ENCODE results near the gene JAG1.

The JAG1 gene

GRCh38 chr20:10701607-10702006, 27.8 kb upstream of the JAG1 start:
- DNase-seq (ENCODE audit: extremely low spot score, insufficient read length, low read depth) (no peak), FAIRE-seq (no peak)

DNA sequence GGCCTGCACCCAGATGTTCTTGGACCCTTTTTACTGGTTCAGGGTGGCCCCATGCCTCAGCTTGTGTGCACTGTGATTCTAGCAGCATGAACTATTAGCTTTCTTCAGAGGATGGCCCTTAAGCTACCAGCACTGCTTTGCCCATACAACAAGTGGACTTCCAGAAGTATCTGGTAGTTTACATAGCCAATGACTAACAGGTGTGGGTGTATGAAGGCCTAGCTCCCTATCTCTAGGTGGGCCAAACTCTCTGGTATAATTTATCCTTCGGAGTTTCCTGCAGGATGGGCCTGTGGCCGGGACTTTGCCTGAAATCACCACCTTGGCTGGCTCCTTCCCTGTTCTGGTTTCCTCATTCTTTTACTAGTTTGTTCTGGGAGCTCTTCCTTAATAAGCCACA, 26.1 kb upstream of the JAG1 start:
- DNase-seq (ENCODE audit: extremely low spot score, insufficient read length, low read depth) (no peak), FAIRE-seq (no peak)

GRCh38 chr20:10699489-10699888, 25.7 kb upstream of the JAG1 start:
- FAIRE-seq: no peak
- no peak for DNase-seq (ENCODE audit: extremely low spot score, insufficient read length, low read depth)

- FAIRE-seq: peak; percentile 58
- DNase-seq (ENCODE audit: extremely low spot score, insufficient read length, low read depth): no peak
Observed at GRCh38 chr20:10696650-10697049, 22.9 kb upstream of the JAG1 start.

- DNase-seq (ENCODE audit: extremely low spot score, insufficient read length, low read depth): no peak
- FAIRE-seq: no peak
Observed at GRCh38 chr20:10689385-10689784, 15.6 kb upstream of the JAG1 start.

DNA sequence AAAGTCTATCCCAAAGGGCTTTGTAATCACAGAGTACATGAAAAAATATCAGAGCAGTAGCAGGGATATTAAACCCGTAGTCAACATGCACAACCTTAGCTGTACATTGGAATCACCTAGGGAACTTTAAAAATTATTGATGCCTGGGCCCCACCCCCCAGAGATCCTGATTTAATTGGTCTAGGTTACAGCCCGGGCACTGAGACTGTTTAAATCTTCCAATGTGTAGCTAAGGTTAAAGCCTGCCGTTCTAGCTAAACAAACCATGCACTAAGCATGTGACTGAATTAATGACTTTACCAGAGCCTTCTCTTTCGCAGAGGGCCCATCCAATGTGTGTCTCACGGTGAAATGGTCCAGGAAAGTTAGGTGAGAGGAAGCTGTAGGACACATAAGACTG, 14.1 kb upstream of the JAG1 start:
- no peak for DNase-seq (ENCODE audit: extremely low spot score, insufficient read length, low read depth)
- no peak for FAIRE-seq

- DNase-seq (ENCODE audit: extremely low spot score, insufficient read length, low read depth): no peak
- FAIRE-seq: no peak
Observed at GRCh38 chr20:10686356-10687133, 12.7 kb upstream of the JAG1 start.

DNA sequence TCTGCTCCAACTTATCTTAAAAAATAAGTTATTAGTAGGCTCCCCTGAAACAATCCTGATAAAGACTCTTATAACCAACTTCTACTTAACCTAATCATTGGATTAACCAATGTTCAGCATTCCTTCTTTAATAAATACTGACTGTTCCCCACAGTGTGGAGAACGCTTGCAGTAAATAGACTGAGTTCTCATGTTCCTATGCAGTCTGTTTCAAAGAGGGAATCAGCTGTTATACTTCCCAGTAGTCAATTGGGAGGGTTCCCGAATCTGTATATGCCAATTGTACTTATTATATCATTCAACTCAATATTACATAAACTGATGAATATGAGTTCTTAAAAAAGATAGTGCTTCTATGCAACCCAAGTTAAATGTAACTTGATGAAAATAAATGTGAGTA, 9.7 kb upstream of the JAG1 start:
- FAIRE-seq: no peak
- no peak for DNase-seq (ENCODE audit: extremely low spot score, insufficient read length, low read depth)

- DNase-seq (ENCODE audit: extremely low spot score, insufficient read length, low read depth) (no peak), FAIRE-seq (no peak)
Observed at GRCh38 chr20:10682939-10683338, 9.1 kb upstream of the JAG1 start.

DNA sequence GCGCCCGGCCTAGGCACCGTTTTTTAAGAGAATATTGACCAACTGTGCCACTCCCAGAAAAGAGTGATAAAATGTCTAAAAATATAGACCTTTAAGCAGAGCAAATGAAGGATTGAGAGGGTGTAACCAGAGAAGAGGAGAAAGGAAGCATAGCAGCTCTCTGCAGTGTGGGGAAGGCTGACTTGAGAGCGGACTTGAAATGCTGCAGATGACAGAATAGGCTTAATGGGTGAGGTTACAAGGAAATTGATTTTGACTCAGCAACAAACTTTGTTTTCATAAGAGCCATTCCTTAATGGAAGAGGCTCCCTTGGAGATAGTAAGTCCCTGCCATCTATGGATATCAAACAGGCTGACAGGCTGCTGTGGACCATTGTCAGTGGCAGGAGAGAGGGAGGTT, 7.7 kb upstream of the JAG1 start:
- FAIRE-seq (no peak), DNase-seq (ENCODE audit: extremely low spot score, insufficient read length, low read depth) (no peak)

GRCh38 chr20:10680571-10680970, 6.8 kb upstream of the JAG1 start:
- DNase-seq (ENCODE audit: extremely low spot score, insufficient read length, low read depth): no peak
- no peak for FAIRE-seq

DNA sequence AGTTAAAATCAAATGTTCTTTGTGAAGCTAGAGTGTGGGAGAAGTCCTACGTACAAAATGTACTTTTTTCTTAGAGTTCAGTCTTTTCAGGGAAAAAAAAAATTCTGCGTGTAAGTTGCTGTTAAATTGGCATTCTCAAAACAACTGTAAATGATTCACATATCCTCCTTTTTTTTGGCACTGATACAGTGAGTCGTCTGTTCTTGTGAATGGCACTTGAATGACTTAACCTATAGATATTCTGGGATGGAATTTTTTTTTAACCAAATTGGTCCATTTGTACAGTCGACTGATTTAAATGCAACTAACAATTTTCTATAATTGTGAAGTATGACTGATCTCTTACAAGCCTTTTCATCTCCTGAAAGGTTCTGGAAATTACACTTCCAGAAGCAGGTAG, 5.5 kb upstream of the JAG1 start:
- DNase-seq (ENCODE audit: extremely low spot score, insufficient read length, low read depth) (no peak), FAIRE-seq (no peak)

- DNase-seq (ENCODE audit: extremely low spot score, insufficient read length, low read depth) (no peak), FAIRE-seq (no peak)
Observed at GRCh38 chr20:10676518-10676917, 2.7 kb upstream of the JAG1 start.

DNA sequence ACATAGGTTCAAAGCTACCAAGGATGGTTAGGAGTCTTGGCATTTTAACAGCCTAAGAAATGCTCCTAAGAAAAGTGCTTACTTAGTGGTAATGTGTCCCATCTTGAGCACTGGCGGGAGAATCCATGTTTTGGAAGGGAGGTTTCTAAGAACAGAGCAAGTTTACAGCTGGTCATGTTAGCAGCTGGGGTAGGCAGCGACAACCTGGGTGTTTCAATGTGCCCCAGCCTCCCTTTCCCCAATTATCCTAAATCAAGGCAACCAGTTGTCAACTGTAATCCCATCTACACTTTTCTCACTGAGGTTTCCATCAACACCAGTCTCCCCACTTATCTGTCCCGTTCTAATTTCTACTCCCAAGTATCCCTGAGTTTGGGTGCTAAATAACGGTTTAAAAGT, 1.6 kb upstream of the JAG1 start:
- FAIRE-seq: no peak
- no peak for DNase-seq (ENCODE audit: extremely low spot score, insufficient read length, low read depth)

DNA sequence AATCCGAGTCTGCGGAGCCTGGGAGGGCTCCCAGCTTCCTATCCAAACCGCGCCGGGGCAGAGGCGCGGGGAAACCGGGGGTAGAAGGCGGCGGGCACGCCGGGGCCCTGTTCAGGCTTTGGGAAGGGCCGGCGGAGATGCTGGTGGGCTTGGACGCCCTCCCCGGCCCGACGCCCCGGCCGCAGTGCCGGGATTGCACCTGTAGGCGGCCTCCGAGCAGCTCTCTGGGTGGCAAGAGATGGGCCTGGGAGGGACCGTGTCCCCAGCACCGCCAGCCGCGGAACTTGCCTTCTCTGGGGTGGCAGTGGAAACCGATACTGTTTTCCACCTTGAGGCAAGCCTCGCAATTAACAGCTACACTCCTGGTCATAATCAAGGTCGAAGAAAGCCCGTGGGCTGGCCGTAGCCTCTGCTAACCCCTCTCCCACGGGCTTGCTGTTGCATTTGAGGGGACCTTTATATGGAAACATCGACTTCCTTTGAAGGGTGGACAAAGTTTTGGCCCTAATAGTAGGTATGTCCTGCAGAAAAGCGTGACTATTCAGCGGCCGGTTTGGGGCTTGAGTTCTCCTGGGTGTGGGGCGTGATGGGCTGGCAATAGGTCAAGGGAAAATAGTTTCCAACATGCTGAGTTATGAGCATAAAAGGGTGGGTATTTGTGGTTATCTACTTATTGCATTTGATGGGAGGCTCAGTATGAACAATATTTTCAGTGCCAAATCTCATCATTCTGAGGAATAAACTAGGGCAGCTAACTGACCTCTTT, 1.1 kb upstream of the JAG1 start:
- FAIRE-seq (peak; percentile 76), DNase-seq (ENCODE audit: extremely low spot score, insufficient read length, low read depth) (peak; percentile 67)

DNA sequence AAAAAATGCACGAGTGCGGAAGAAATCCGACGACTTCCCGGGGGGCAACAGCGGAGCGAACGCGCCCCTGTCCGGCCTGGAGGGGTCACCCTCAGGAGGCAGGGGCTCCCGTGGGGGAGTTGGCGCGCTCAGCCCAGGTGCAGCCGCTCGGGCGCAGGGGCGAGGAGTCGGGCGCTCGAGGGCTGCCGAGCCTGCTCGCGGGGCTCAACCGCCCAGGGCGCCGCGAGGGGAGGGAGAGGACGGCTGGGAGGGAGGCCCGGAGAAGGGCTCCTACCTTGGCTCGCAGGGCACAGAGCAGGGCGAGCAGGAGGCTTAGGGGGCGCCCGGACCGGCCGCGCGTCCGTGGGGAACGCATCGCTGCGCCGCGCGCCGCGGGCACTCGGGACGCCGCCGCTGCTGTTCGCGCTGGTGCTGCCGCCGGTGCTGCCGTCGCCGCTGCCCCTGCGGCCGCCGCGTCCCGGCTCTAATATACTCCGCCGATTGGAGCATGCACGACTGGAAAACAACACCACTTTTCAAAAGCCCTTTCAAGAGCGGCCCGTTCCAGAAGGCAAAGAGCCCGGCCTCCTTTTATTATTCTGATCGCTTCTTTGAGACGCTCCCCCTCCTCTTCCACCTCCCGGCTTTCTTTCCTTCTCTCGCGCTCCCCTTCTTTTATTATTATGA, 490 bp downstream of the JAG1 start:
- FAIRE-seq: no peak
- no peak for DNase-seq (ENCODE audit: extremely low spot score, insufficient read length, low read depth)

DNA sequence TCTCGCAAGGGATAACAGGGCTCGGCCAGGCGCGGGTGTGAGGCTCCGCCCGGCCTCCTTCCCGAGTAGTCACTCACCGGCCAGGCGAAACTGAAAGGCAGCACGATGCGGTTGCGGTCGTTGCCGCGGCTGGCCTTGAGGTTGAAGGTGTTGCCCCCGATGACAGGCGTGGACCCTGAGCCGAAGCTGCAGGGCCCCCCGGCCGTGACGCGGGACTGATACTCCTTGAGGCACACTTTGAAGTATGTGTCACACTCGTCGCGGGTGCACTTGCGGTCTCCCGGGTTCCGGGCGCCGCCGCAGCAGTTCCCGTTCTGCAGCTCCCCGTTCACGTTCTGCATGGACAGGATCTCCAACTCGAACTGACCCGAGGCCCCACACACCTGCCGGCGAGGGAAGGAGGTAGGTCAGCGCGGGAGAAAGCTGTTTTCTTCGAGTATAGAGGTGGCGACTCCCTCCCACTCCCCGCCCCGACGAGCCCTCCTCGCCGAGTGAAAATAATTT, 1.1 kb downstream of the JAG1 start:
- DNase-seq (ENCODE audit: extremely low spot score, insufficient read length, low read depth) (no peak), FAIRE-seq (peak; percentile 69)

- FAIRE-seq (peak; percentile 24), DNase-seq (ENCODE audit: extremely low spot score, insufficient read length, low read depth) (no peak)
Observed at GRCh38 chr20:10671919-10672623, 1.7 kb downstream of the JAG1 start.

DNA sequence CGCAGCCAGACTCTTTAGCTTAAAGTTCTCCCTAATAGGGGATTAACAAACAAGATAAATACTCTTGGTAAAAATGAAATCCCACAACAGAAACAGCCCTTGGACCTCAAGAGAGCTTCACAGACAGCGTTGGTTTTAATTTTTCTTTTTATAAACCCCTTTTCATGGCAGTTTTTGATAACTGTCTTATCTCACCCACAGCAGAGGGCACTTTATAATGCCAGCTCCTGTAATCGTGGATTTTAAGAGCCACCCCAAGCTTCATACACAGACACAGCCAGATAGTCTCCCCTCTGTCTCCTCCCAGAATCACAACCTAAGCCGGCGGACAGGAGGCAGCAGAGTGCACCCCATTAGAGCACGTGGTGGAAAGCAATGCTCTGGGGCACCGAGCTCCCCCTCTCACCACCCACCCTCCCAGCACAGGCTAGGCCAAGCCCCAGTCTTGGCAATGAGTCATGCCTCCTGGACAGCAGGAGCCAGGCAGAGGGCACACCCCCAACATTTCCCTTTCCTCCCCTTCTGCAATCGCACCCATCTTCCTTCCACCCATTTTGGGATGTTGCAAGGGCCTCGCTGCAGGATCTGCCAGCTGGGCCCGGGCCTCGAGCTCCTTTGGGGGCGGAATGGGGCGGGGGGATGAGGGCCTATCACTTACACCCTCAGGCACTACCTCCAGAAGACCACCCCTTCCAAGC, 2.4 kb downstream of the JAG1 start:
- no peak for DNase-seq (ENCODE audit: extremely low spot score, insufficient read length, low read depth)
- peak; percentile 82 for FAIRE-seq
